GM21737 (cell line): ENCODE data around the gene ARID4B.
"Not testable (repeated sequence)": the region's sequence is repeated elsewhere in the genome, so short reads cannot be mapped to it uniquely, and the experiment has no call there.

Experiments
- ATAC-seq: cut with Tn5 transposase; IDR thresholded peaks from one replicate; pipeline ENCODE4 v1.9.1; 2021; ENCODE audit warnings: mild to moderate bottlenecking, moderate library complexity; ENCODE audit not compliant: unreplicated experiment

ARID4B gene

GRCh38 chr1:235275836-235276235 is 52.1 kb downstream of the ARID4B start:
- no peak for ATAC-seq

DNA sequence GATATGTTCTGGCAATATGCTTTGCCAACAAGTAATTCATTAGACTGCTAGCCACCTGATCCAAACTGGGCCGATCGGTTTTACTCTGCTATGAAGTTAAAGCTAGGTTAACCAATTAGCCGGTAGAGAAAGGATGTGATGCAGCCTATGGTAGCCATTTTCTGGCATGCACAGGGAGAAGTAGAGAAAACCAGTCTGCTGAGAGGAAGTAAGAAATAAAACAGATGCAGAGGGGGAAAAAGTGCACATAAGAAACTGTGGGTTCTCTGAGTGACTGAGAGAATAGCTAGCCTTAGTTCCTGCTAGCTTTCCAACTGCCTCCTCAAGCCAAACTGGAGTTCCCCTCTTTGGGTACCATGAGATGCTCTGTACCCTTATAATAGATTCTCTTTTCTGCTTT is 52.8 kb downstream of the ARID4B start:
- peak; percentile 59 for ATAC-seq

DNA sequence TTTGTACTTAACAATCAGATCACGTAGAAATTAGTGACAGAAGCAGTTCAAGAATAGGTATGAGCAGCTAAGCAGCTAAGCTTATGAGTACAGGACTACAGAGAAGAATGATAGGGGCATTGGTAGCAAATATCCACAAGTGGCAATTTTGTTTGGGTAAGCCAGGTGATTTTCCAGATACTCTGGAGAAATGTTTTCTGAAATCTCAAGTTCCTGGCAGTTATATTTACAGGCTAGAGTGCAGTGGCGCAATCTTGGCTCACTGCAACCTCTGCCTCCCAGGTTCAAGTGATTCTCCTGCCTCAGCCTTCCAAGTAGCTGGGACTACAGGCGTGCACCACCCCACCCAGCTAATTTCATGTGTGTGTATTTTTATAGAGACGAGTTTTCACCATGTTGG is 55.1 kb downstream of the ARID4B start:
- ATAC-seq: no peak

DNA sequence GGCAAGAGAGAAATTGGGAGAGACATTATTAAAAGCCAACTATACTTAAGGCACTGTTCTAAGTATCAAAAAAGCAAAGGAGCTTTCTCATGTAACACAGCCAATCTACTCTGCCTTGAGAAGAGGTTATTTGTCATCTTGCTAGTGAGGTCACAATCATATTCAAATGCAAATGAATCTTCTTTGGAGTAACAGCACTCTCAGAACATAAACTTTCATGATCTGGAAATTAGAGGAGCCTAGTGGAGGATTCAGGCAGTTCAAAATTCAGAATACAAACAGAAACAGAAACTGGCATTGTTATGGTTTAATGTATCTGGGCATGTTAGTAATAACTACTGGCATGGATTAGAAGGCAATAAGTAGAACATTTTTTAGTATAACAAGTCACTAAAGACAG is 57.4 kb downstream of the ARID4B start:
- ATAC-seq: no peak

DNA sequence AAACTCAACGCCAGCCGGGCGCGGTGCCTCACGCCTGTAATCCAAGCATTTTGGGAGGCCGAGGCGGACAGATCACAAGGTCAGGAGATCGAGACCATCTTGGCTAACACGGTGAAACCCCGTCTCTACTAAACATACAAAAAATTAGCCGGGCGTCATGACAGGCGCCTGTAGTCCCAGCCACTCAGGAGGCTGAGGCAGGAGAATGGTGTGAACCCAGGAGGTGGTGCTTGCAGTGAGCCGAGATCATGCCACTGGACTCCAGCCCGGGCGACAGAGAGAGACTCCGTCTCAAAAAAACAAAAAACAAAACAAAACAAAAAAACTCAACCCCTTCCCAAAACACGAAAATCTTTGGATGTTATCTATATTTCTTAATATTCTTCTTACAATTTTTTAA is 58.0 kb downstream of the ARID4B start:
- not testable (repeated sequence) for ATAC-seq

DNA sequence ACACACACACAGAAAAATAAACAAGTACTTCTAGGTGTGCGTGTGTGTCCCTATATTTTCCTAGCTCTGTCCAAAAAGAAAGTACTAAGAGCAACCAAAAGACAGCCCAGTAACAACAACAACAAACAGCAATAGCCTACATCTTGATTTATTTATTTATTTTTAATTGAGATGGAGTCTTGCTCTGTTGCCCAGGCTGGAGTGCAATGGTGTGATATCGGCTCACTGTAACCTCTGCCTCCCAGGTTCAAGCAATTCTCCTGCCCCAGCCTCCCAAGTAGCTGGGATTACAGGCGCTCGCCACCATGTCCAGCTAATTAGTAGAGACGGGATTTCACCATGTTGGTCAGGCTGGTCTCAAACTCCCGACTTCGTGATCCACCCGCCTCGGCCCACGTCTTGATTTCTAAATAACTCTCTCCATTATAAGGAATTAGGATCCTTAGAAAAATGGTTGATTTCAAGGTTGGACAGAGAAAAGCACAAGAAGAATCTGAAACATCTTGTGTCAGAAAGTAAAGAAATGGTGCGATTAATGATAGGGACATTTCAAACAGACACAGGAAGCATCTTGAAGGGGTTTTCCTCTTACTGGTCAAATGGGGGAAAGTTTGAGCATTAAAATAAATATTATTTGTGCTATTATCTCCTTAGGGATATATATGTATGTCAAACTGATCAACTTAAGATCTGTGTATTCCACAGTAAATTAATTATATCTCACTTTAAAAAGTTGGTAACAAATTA is 59.4 kb downstream of the ARID4B start:
- ATAC-seq: no peak

GRCh38 chr1:235266967-235267366 is 61.0 kb downstream of the ARID4B start:
- no peak for ATAC-seq

GRCh38 chr1:235266325-235266724 is 61.7 kb downstream of the ARID4B start:
- ATAC-seq: no peak

DNA sequence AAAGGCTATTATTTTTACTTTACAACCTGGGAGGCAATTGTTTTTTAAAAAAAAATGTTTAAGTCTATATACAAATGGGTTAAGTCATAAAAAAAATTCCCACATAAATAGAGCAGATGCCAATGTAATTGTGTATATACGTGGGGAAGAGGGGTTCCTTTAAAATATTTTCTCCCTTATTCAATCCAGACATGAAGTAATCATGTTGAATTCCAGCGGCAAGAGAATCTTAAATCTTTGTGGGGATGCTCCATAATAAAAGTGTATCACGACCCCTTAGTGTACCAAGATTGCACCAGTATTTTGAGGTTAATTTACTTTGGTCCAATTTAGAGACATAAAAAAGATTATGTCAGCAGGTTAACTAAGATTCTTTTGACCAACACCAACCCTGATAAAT is 62.1 kb downstream of the ARID4B start:
- ATAC-seq: no peak

- ATAC-seq: no peak
Observed at GRCh38 chr1:235264327-235264726, 63.7 kb downstream of the ARID4B start.

- ATAC-seq: no peak
Observed at GRCh38 chr1:235262539-235262938, 65.4 kb downstream of the ARID4B start.

- no peak for ATAC-seq
Observed at GRCh38 chr1:235261243-235261642, 66.7 kb downstream of the ARID4B start.

DNA sequence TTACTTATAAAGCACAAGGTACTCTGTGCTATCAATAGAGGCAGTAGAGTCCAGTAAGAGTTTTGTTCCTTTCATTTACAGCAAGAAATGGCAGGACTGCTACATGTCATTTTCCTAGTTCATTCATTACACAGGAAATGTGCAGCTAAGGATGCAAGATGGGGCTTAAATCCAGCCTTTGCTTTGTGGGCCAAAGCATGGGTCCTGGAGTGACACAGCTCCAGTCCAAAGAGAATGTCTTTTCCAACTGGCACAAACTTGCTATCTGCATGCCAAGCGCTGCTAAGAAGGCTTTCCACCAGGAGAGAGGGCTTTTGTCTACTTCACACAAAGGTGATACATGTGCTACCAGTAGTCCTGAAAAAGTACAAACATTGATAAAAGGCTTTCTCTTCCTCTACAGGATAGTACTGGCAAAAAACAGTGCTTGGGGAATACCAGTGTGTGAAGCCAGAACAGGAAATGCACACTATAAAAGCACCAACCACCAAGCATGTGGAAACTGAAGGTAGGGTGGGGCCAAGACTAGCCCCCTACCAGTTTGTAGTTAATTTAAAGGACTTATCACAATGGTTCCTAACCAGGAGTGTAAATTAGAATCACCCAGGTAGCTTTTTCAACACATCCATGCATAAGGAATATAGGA is 68.7 kb downstream of the ARID4B start:
- peak; percentile 53 for ATAC-seq

GRCh38 chr1:235258068-235258467 is 69.9 kb downstream of the ARID4B start:
- ATAC-seq: not testable (repeated sequence)

DNA sequence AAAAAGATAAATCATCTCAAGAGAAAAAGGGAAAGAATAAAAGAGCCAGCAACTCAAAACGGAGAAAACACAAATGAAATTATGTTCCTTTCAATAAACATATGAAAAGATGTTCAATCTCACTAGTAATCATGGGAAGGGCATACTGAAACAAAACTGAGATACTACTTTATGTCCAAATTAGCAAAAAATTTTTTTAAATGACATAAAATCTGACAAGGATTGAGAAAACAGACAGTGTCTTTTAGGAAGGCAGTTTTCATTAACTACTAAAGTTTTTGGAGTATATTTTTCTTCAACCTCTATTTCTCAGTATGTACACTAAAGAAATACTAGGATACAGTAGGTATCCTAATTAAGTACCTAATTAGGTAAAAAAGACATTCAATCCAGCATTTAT is 73.3 kb downstream of the ARID4B start:
- no peak for ATAC-seq

DNA sequence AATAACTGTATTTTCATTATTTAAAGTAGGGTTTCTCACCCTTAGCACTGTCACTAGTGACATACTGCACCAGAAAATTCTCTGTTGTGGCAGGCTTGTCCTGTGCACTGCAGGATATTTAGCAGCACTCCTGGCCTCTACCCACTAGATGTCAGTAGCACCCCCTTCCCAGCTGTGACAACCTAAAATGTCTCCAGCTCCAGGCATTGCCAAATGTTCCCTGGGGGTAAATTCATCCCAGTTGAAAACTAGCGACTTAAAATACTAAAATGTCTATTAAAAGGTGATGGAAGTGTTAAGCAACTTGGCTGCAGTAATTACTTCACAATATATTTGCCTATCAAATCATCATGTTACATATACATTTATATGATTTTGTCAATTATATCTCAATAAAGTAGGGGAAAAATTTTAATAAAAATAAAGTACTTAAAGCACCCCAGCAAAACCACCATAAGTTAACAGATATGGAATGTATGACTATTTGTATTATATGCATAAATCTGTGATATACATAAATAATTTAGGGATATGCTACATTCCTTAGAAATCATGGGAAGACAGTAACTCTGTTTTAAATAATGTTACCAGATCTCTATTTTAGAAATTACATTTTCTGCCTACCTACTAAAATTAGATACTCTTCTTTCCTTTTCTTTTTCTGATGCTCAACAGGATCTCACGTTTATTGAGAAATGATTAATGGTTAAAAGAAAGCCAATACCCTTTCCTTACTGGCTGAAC is 74.6 kb downstream of the ARID4B start:
- ATAC-seq: peak; percentile 94

- ATAC-seq: no peak
Observed at GRCh38 chr1:235250430-235250829, 77.5 kb downstream of the ARID4B start.

GRCh38 chr1:235246022-235246948 is 81.7 kb downstream of the ARID4B start:
- ATAC-seq: no peak

- ATAC-seq: no peak
Observed at GRCh38 chr1:235244974-235245592, 82.9 kb downstream of the ARID4B start.

DNA sequence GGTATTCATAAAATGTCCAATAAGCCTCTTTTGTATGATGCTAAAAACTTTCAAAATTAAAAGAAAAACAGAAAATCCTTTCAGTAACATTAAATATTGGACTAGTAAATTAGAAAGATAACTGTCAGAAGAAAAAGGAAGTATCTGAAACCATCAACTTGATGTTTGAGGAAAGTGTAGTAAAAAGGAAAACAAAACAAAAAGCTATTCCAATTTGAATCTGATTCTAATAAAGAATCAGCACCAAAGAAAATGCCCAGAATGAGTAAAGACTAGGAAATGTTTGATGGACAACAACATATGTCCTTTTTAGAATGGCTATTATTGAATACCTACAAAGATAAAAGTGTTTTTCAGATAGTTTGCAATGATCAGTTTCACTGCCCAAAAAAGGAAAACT is 87.0 kb downstream of the ARID4B start:
- ATAC-seq: no peak
